HG02943 (cell line): ENCODE results near the gene GPR160.
A peak's percentile ranks its signal among the peaks of the same experiment; 100 is the strongest.
"Not testable (repeated sequence)": the region's sequence is repeated elsewhere in the genome, so short reads cannot be mapped to it uniquely, and the experiment has no call there.

Experiments used
- ATAC-seq: cut with Tn5 transposase; IDR thresholded peaks from one replicate; pipeline ENCODE4 v1.9.1; 2021; ENCODE audit warnings: mild to moderate bottlenecking, low read depth, moderate library complexity; ENCODE audit not compliant: unreplicated experiment

GPR160 gene, protein sequence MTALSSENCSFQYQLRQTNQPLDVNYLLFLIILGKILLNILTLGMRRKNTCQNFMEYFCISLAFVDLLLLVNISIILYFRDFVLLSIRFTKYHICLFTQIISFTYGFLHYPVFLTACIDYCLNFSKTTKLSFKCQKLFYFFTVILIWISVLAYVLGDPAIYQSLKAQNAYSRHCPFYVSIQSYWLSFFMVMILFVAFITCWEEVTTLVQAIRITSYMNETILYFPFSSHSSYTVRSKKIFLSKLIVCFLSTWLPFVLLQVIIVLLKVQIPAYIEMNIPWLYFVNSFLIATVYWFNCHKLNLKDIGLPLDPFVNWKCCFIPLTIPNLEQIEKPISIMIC

DNA sequence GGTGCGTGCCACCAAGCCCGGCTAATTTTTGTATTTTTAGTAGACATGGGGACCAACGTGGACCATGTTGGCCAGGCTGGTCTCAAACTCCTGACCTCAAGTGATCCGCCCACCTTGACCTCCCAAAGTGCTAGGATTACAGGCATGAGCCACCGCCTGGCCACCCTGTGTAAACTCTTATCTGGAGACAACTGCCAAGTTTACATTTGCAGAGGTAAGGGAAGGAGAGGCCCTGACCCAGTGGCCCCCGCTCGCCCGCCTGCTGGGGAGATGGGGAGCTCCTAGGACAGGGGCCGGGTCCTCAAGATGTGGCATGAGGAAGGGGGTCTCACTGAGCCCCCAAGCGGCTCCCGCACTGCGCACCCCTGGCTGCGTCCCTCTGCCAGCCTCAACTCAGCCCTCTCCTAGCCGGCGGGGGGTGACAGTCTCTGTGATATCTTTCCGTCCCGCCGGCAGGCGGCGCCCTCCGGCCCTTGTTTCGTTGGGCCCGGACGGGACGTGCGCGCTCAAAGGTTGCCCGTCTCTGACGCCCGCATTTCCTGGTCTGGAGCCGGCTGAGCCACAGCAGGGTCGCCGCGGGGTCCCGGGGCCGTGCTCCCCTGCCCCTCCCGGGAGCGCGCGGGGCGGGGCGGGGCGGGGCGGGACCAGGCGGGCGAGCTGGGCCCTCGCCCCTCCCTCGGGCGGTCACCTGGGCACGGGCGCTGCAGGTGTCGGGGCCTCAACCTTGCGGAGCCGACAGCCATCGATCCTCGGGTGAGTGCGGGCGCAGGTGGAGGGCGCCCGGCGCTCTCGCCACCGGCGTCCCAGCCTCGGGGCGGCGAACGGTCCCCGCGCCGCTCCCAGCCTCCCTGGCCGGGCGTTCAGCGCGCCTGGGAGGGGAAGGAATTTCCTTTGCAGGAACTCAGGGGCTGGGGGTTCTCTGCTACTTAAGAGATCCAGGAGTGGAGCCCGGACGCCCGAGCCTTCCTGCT is at the start of gene GPR160:
Gene GPR160, plus strand, starts transcription at position 533 of the 971 bp plus-strand sequence. CDS start 45,978 bp downstream, outside the sequence.
- ATAC-seq: peak; percentile 71

DNA sequence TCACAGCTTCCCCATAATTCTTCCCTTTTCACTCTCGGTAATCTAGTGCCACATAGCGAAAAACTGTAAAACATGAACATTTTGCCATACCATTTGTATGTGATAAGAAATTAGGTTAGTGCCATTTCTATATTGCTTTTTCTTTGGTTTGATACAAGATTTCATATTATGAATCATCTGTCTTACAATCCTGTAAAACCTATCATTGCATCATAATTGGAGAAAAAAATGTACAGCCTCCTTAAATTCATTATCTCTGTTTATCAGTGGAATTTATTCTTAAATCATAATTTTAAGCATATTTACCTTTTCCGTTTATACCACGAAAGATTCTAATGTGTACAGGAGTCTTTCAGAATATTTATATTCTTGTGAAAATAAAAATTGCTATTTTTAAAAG is 47.4 kb upstream of the GPR160 start:
- ATAC-seq: no peak

DNA sequence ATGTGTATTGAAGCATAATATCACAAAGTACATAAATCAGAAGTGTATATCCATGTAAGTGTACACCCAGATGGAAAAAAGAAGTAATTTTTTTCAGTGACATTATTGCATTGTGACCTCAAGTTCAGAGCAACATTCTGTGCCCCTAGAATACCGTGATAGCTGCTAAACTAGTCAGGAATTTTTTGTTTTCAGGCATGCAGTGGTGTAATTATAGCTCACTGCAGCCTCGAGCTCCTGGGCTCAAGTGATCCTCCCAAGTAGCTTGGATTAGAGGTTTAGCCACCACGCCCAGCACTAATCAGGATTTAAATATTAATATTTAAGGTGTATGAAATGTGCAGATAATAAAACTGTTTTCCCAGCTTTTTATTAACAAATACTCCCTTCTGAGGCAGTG is 45.6 kb upstream of the GPR160 start:
- ATAC-seq: no peak

DNA sequence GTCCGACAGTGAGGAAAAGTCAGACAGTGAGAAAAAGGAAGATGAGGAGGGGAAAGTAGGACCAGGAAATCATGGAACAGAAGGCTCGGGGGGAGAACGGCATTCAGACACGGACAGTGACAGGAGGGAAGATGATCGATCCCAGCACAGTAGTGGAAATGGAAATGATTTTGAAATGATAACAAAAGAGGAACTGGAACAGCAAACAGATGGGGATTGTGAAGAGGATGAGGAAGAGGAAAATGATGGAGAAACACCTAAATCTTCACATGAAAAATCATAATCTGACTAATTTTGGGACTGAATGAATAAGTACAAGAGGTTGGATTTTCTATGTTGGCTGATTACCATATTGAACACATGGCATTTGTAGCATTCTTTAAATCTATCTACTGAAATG is 45.0 kb upstream of the GPR160 start:
- no peak for ATAC-seq

DNA sequence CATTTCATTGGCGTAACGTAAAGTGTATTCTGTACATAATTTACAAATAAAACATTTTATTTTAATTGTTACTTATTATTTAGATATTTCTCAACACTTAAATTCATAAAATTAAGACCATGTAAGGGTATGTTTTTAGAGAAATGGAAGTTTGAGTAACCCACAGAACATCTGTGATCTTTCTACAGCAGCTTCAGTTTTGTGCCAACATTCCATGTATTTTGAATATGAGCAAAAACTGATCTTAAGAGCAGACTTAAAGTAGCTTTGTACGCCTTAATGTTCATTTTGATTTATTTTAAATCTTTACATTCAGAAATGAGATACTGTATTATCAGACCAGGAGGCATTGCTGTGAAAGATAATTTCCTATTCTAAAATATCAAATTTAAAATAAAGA is 44.0 kb upstream of the GPR160 start:
- ATAC-seq: no peak

DNA sequence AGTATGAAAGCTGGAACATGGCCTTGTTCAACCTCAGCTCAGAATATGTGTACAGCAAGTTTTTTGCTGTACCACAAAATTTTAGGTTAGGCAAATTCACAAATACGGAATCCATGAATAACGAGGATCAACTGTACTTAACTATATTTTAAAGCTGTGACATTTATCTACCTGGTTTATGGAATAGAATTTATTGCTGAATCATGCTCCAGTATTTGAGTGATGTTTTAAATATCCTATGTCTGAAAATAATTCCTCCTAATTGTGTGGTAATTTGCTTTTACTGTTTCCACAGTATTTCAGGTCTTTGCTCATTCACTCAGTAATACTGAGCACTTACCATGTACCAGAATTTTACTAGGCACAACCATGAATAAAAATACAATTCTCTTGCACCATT is 41.7 kb upstream of the GPR160 start:
- ATAC-seq: no peak

DNA sequence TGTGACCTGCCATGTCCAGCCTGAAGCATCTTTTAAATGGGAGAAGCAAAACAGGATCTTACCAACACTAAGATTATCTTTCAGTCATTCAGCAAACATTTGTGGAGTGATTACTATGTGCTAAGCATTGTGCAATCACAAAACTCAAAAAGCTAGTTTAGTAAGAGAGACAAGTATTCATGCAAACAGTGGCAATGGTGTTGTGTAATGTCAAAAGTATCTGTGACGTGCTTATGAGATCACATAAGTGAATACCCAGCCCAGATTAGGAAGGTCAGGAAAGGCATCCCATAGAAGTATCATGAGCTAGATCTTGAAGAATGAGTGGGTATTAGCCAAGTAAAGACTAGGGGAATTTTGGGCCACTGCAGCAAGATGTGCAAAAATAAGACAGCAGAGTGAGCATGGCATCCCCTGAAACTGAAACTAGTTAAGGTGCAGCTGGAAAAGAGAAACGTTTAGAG is 39.1 kb upstream of the GPR160 start:
- no peak for ATAC-seq

DNA sequence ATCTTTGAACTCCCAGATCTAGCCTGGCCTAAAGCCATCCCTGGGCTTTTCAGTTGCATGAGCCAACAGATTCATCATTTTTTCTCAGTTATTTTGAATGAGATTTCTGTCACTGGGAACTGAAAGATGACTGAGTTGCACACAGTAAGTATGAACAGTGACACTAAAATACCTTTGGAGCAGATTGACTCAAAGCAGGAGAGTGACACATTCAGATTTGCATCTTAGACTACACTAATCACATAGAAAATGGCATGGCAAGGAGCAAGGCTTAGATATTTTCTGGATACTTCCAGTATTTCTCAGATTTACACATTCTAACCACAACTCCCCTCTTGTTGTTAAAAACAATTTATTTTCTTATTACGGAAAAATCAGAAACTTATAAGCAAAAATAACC is 38.4 kb upstream of the GPR160 start:
- ATAC-seq: peak; percentile 61

DNA sequence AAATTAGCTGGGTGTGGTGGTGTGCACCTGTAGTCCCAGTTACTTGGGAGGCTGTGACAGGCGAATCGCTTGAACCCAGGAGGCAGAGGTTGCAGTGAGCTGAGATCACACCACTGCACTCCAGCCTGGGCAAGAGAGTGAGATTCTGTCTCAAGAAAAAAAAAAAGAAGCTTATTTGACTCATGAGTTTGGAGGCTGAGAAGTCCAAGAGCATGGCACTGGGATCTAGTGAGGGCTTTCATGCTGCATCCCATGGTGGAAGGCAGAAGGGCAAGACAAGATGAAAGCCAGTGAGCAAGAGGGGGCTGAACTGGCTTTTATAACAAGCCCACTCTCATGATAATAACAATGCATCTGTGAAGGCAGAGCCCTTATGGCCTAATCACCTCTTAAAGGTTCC is 37.7 kb upstream of the GPR160 start:
- ATAC-seq: no peak

DNA sequence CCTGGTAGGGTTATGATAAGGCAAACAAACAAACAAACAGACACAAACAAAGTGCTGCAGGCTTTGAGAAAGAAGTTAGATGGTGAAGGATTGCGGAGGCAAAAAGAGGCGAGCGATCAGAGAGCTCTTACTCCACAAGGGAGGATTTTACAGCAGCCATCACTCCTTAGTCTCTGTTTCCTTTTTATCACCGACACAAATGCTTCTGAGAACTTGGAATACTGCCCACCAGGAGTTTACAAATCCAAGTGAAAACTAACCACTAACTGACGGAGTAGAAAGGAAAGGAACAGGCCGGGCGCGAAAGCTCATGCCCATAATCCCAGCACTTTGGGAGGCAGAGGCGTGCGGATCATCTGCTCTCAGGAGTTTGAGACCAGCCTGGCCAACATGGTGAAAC is 35.6 kb upstream of the GPR160 start:
- no peak for ATAC-seq

DNA sequence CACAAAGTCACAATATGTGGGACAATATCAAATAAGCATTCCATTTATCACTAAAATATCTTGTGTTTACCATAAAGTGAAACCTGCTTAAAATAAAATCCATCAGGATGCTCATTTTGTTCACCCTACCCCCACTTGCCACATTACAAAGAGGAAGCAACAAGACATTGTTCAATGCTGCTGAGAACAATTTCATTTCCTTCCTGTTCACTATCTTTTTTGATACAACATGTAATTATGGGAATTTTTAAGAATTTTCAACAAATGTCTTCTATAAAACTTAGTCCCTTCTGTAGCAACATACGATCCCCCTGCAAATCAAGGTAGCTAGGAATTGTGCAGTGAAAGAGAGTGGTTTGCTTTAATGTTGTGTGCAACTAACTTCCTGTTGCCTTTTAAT is 34.9 kb upstream of the GPR160 start:
- ATAC-seq: no peak

DNA sequence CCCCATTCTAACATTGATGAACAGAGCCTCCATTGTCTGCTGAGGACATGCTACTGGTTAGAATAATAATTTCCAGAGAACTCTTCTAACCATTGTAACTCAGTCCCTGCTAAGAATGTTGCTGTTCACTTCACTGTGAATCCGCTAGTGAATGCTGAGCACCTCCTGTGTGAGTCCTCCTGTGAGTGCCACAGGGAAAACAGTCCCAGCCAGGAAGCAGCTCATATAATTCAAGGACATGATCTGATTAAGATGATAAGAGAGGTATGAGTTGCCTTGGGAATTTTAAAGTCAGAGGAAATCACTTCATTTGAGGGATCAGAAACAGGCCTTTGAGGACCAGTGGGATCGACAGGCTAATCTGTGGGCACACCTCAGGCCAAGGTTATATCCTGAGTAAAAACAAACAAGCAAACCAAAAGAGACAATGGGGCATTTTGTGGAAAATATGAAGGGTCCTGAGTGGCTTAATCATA is 33.9 kb upstream of the GPR160 start:
- ATAC-seq: no peak

DNA sequence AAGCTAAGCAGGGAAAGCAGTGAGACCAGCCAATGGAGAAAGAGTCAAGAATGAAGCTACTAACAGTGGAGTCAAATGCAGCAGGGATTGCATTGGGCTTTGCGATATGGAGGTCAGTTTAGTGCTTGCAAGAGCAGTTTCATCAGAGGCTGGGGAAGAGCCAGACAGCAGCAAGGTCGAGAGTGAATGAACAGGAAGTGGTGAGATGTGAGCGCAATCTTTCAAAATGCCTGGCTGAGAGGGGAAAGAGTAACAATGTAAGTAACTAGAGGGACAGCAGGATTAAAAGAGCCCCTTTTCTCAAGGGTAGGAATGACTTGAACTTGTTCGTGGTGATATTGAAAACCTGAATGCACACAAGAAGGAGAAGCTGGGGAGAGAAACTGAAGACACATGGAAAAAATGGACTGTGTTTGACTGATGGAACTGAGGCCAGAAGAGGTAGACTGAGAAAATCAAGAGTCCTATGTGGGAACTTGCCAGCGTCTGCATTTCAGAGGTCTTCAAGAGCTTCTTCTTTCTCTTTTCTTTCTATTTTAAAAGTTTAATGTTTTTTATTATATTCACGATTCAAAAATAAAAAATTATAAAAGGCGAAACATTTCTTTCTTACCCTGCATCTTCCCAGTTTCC is 30.6 kb upstream of the GPR160 start:
- ATAC-seq: peak; percentile 92

DNA sequence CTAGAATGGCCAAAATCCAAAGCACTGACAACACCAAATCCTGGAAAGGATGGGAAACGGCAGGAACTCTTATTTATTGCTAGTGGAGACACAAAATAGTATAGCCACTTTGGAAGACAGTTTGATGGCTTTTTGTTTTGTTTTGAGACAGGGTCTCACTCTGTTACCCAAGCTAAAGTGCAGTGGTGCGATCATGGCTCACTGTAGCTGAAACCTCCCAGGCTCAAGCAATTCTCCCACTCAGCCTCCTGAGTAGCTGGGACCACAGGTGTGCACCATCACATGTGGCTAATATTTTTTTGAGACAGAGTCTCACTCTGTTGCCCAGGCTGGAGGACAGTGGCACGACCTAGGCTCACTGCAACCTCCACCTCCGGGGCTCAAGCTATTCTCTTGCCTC is 27.3 kb upstream of the GPR160 start:
- ATAC-seq: no peak

DNA sequence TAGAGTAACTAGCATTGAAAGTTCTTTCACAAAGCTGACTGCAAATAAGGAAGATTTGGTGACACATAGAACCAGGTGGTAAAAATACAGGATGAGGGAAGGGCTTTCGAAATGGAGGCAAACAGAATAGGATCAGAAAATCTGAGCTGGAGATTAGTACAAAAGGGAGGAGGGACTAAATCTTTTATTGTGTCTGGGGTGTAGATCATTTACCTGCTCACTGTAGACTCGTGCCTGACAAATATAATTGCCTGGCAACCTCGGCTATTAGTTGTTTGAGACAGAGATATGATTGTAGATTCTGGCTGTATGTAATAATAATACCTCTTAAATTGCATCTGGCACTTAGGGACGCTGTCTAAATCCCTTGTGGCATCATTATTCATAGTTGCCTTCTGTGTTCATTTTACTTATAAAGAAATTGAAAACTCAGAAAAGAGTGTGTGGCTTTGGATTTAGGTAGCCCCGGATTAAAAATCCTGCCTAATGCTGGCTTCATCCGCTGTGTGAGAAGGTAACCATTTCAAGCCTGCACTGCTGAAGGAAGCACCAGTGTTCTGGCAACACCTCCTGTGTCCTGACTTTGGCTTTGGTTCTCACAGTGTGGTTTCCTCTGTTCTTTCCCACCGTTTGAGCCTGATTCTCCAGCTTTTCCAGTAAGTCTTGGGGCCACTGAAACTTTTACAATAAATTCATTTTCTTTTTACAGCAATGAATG is 25.0 kb upstream of the GPR160 start:
- no peak for ATAC-seq

DNA sequence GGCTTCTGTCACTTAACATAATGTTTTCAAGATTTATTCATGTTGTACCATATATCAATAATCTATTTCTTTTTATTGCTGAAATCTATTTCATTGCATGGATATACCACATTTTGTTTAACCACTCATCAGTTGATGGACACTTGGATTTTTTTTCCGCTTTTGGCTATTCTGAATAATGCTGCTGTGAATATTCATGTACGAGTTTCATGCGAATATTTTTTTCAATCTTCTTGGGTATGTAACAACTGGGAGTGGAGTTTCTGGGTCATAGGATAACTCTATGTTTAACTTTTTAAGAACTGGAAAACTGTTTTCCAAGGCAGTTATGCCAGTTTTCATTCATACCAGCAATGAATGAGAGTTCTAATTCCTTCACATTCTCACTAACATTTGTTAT is 21.7 kb upstream of the GPR160 start:
- ATAC-seq: no peak

DNA sequence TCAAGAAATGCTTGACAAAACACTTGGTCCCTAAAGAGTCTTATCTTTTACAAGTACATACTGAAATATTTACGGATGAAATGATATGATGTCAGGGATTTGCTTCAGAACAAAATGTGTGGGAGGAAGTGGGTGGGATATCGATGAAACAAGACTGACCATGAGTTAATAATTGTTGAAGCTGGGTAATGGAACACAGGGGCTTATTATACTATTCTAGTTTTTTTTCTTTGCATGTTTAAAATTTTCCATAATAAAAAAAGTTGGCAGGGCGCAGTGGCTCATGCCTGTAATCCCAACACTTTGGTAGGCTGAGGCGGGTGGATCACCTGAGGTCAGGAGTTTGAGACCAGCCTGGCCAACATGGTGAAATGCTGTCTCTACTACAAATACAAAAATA is 18.5 kb upstream of the GPR160 start:
- ATAC-seq: not testable (repeated sequence)

DNA sequence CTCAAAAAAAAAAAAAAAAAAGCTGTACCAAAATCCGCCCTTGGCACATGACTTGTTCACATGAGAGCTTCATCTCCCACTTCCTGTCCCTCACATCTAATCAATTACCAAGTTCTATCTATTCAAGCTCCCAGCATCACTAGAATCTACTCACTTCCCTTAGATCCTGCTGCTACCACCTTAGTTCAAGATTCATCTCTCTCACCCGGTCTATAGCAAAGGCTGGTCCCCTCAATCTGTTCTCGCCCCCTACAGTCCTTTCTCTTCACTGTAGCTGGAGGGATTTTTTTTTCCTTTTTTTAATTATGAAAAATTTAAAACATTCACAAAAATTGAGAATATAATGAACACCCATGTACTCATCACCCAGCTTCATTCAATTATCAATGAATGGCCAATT is 16.7 kb upstream of the GPR160 start:
- ATAC-seq: no peak

DNA sequence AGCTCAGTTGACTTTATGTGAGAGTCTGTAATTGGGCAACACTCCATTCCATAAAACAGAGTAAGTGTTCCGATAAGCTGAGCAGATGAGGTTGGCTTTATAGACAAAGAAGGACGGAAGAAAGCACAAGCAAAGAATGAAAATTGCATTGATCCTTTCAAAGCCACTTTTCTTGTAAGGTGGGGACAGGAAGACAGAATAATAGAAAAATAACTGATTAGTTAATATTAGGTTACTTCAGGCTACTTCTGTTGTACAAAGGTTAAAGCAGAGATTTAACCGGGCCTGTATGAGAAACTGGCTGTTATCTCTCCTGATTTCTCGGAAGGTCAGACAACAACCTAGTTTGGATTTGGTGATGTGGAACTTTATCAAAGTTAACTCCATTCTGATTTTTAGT is 15.5 kb upstream of the GPR160 start:
- ATAC-seq: no peak

DNA sequence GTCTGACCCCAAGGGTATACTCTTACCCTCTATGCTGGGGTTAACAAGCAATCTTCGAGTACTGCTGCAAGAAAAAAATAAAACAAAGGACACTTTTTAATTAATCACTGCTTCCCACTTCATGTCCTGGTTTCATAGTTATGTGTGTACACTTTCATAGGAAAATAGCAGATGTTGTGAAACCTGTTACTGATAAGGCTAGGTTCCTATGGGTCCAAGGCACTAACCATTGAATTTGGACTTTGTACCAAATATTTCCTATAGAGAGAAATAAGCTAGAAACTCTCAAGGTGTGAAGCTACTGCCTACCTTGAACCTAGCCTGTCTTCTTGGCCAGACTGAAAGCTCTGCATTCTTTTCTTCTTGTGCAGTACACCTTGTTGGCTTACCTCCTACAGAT is 14.6 kb upstream of the GPR160 start:
- ATAC-seq: no peak
